NCI-H345 (cell line): Measurements from ENCODE around the gene HLA-DPB1.
A peak's percentile ranks its signal among the peaks of the same experiment; 100 is the strongest.

Experiments
- DNase-seq: peaks from one replicate; lab custom pipeline; 2025; lab: John Stamatoyannopoulos, UW

Gene HLA-DPB1

DNA sequence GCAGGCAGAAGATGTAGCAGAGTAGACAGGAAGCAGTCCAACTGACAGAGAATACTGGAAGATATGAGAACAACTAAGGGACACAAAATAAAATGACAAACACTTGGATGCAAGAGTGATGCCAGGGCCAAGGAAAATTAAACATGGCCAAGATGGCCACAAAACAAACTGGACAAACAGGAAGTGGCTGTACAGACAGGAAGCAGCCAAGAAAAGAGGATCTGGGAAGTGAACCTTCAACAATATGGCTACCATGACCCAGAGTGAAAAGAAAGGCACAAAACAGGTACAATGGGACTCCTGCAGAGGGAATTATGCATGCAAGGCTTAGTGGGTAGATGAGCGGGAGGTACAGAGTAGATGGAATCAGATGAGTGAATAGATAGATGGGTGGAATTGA, 29.1 kb downstream of the HLA-DPB1 start:
- no peak for DNase-seq

DNA sequence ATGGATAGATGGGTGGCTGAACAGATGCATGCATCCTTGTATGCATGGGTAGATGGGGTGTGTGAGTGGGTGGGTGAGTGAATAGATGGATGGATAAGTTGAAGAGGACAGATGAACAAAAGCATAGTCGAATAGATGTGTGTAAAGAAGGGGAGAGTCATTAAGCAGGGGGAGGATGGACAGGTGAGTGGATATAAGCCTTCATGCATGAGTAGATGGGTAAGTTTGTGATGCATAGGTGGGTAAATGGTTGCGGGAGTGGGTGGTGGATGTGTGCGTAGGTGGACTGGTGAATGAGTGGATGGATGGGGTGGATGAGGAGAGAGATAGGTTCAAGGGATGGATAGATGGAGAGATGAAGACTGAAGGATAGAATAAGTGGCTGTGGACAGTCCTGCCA, 29.6 kb downstream of the HLA-DPB1 start:
- no peak for DNase-seq

DNA sequence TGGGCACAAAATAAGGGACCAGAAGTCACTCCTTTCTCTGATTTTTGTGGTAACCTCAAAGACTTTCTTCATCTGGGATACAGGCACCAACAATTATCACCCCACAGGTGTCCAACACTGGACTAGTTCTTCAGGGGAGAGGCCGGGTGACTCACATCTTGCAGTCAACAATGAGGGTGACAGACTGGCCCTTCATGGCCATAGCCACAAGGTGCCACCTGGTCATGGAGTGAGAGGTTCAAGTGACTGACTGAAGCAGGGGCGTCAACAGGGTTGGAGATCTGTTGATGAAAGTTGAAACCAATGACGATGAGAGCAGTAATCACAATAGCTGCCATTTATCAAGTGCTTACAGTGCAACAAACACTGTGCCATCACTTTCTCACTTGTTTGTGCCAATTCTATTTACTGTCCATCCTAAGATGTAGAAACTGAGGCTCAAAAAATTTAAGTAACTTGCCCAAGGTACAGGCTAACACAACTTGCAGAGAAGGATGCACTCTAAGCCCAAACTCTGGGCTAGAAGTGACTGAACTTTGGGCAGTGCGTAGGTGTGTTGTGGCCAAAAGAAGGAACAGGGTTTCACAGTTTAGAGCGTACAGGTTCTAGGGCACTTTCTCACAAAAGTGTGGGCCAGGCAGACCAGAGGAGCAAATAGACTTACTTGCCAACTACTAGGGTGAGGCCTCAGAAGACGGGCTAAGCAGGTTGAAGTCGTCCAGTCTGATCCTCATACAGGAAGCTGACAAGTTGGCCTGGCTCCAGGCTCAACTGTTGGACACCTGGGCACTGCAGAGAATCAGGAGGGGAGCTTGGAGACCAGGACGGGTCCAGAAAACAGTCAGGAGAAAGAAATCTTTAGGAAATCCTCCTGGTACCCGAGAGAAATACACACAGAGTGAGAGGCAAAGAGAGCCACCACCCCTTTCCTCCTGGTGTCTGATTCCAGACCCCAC, 30.4 kb downstream of the HLA-DPB1 start:
- DNase-seq, result no peak

DNA sequence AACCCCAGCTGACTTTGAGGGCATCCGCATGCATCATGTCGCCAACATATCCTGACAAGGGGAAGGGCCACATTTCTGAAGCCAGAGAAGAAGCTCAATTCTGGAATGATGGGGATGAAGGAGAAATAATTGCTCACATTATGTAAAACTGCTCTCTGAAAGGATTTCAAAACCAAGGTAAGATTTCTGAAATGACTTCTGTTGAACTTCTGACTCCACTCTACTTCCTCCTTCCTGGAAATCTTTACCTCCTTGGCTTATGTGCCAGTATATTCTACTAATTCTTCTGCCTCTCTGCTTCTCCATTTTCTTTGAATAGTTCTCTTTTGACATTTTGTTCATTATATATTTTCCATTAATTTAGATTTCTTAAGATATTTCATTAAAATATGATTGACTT, 31.9 kb downstream of the HLA-DPB1 start:
- no peak for DNase-seq

DNA sequence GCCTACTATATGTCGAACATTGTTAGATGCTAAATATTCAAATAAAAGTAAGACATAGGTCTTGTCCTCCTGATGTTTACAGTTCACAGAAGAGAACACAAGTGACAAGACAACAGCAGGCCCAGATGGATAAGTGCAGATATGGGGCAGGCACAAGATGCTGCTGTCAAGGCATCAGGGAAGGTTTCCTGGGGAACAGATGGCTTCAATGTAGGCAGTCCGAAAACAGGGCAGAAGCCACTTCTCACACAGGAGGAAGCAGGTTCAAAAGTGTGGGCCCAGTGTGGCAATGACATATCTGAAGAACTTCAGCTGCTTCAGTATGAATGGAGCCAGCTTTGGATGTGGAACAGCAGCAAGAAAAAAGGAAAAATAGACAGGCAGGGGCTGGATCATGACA, 32.5 kb downstream of the HLA-DPB1 start:
- DNase-seq, result no peak

DNA sequence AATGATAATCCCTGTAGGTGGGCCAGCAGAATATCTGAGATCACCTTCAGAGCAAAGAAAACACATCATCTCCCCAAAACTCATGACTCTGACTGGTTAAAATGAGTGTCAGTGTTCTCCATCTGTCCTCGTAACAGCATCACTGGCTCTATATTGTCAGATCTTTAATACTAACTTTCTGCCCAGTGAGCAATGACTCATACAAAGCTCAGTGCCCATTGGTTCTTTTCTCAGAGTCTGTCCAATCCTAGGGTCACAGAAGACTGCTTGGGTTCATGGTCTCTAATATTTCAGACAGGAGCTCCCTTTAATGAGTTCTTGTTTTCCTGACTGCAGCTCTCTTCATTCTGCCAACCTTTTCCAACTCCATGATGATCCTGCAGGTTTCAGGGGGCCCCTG, 36.4 kb downstream of the HLA-DPB1 start:
- no peak for DNase-seq

DNA sequence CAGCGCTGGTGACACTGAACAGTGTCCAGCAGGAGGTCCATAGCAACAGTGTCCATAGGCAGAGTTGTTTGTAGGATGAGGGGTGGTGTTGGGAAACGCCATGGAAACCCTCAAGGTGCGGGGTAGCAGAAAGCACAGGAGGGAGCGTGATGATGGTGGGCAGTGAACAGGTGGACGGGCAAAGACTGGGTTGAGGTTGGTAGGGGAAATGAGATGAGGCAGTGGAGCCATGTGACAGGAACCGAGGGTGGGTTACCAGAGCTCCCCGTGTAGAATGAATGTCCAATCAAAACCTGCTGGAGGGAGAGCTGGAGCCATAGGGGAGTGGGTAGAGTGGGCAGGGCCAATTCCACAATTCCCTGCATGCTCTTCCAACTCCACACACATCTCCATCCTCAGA, 38.0 kb downstream of the HLA-DPB1 start:
- DNase-seq, result no peak

DNA sequence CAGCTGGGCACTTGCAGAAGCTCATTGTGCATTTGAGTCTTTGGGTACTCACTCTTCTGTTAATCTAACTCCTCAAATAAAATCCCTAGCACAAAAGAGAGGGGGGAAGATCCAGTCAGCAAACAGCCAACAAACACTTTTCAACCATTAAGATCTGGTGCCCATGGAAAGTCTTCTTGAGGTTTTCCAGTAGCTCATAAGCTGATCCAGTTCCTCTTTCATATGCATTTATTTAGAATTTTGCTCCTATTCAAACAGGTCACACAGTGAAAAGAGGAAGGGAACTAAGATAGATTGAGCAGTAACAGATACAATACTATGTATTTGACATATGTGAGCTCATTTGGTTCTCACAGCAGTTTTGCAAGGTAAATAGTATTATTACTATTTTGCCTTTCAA, 38.6 kb downstream of the HLA-DPB1 start:
- DNase-seq, result no peak

DNA sequence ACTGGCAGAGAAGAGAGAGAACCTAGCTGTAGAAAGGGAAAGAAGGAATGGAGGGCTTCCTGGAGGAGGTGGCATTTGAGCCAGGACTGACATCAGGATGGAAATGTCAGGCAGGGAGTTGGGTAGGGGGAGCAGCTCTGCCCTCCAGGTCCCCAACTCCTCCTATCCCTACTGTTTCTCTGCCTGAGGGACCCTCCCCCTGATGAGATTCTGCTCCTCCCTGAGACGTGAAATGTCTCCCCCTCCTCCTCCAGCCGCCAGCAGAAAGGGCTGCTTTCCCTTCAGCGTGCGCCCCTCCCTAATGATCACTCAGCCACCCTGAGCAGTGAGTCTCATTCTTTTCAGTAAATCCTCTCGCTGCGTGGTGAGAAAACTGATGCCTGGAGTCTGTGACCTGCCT, 40.6 kb downstream of the HLA-DPB1 start:
- no peak for DNase-seq

DNA sequence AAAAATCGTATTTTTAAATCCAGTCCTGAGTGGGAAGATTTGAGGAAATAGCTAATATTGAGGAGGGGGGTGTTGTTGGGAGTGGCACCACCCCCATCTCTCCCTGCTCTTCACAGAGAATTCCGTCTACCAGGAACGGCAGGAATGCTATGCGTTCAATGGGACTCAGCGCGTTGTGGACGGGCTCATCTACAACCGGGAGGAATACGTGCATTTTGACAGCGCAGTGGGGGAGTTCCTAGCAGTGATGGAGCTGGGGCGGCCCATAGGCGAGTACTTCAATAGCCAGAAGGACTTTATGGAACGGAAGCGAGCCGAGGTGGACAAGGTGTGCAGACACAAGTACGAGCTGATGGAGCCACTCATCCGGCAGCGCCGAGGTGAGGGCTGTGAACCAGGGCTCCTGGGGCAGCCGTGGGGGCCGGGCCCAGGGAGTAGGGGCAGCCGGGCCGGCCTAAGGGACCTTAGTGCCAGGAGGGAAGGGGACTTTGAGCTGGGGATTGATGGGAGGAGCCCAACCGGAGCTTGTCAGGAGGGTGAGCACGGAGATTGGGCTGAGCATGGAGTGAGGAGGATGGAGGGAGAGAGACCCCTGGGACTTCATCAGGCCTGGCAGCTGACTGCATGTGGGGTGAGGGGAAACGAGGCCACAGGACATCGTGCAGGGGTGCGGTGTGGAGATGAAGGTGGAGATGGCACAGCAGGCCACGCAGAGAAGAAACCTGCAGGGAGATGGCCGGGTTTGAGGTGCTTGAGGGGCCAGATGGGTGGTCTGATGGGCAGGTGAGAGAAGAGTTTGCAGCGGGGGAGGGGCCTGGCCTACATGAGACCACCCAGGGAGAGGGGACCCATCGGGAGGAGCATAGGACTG, 41.3 kb downstream of the HLA-DPB1 start:
- no peak for DNase-seq

DNA sequence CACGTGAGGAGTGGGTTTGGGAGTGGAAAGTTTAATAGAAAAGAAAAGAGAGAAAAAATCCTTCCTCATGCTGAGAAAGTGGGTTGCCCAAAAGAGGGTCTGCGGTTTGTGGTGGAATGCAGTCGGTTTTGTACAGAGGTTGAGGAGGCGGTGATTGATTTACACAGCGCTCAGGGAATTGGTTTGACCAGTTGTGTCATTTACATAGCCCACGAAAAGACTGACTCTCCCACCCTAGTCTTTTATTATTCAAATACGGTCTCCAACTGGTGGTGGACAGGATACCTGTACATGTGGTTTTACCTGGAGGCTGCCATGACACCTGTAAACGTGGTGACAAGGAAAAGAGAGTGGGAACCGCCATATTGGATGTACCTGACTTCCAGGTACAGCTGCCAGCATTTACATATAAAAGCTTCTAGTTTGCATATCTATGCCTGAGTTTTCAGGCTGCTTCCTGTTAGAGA, 42.1 kb downstream of the HLA-DPB1 start:
- no peak for DNase-seq

DNA sequence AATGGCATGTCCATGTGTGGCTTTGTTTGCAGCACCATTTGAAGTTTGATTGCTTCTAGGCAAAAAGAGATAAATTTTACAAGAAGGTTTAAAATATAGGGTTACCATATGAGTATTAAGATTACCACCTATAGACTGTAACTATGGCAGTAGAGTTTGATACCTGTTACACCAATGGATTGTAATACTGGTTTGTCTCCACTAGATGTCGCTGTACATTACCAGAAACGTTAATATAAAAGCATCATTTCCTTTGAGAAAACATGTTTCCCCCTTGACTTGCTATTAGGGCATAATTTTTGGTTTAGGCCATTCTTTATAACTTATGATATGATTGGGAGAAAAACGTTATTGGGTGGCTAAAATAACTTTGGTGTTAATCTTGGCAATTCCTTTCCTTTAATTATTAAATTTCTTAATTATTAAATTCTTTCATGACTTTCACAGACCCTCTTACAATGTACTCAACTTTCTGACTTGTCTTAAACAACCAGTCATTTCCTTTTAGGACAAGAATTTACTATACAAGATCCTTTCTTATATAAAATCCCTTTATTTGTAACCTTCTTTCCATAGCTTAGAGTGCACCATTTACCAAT, 42.8 kb downstream of the HLA-DPB1 start:
- DNase-seq, result peak; percentile 60

DNA sequence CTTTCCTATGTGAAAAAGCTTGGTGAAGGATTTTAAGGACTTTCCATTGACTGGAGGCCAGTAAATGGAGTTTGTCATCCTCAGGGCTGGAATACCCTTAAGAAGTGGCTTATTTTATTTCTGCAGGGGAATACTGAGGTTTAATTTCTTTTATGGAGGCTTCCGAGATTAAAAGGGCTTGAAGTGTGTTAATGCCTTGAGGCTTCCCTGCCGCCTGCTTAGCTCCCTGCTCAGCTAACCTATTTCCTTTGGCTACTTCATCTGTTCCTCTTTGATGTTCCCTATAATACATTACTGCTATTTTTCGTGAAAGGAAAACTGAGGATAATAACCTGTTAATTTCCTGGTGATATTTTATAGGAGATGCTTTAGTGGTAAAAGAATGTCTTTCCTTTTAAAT, 44.2 kb downstream of the HLA-DPB1 start:
- no peak for DNase-seq

DNA sequence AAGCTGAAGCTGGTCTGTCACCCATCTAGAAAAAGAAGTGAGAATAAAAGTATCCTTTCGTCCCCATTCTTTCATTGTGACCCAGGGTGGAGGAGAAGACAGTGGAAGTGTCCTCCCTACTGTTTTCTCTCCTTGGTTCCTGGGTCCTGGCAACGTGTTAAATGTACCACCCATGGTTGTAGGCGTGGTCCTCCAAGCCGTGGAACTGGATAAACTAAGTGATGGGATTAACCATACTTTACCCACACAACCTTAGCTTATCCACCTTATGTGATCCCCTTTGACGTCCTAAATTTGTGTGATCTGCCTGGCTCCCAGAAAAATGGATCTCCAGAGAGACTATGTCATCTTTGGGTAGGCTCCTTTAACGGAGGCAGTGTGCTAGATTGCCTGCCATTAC, 47.4 kb downstream of the HLA-DPB1 start:
- DNase-seq, result no peak

DNA sequence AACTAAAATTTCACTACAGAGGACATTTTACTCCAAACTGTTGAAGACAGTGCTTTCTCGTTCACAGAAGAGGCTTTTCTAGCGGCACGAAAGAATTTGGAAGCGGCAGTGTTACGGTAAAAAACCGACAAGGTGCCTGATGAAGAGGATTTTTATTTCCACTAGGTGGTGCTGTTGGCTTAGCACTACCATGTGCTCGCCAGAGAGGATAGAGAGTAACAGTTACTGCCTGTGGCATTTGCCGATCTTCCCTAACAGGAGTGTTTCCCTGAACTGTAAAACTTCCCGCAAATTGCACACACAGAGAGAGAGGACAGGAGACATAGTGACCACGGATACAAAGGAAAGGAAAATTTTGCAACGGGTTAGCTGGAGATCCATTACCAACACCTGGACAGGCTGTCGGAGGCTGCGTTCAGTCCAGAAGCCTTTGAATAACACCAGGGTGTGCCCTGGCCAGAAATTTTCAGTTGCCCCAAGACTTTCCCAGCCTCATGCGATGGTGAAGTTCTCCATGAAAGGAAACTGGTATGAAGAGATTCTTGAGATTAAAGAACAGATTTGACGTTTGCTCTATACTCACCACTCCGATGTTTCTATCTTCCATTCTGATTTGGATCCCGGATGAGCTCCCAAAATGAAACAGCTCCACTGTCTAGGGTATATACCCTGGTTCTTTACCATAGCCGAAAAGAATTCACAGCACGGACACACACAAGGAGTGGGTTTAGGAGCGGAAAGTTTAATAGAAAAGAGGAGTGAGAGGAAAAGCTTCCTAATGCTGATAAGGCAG, 48.1 kb downstream of the HLA-DPB1 start:
- DNase-seq, result no peak

DNA sequence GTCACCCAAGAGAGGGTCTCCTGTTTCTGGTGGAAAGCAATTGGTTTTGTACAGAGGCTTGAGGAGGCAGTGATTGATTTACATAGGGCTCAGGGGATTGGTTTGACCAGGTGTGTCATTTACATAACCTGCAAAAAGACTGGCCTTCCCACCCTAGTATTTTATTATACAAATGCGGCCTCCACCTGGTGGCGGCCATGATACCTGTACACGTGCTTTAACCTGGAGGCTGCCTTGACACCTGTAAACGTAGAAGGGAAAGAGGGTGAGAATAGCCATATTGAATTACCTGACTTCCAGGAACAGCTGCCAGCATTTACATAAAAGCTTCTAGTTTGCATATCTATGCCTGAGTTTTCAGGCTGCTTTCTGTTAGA, 48.7 kb downstream of the HLA-DPB1 start:
- no peak for DNase-seq

DNA sequence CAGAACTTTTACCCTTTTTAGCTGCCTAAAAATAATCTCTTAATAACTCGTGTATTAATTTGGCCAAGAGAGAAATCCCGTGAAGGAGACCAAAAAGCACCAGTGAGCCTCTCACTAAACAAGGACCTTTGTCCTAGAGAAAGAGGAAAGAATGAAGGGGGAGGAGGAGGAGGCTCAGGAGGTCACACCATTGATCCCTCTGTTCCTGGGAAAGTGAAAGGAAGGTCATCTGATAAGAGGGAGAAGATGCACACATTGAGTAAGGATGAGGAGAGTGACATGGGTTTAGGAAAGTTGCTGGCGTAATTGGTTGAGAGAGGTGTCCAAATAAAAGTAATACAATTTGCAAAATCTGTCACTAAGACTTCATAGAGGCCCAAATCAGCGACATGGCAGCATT, 49.2 kb downstream of the HLA-DPB1 start:
- no peak for DNase-seq

DNA sequence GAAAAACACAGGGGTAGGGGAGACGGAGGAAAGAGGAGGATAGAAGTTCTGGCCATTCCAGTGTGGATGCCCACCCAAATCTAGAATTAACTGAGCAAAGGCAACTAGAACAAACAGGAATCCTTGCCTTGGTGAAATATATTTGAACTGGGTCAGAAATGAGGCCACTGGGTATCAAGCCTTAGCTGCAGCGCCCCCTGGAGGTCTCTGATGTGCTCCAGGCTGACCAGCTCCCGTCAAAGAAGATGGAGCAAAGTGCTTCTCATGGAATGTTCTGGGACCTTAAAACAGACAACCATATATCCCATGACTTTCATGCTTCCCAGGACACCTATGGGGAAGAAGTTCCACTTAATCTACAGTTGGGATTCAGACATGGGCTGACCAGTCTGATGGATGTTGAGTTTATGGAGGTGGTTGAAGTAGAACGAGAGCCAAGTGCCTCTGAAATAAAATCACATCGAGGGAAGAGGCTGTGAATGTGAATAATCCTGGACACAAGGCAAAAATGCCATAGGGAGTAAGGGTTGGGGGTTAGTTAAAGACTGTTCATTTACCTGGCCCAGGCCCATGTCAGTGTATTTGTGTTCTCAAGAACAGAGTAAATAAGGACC, 50.4 kb downstream of the HLA-DPB1 start:
- DNase-seq, result no peak

DNA sequence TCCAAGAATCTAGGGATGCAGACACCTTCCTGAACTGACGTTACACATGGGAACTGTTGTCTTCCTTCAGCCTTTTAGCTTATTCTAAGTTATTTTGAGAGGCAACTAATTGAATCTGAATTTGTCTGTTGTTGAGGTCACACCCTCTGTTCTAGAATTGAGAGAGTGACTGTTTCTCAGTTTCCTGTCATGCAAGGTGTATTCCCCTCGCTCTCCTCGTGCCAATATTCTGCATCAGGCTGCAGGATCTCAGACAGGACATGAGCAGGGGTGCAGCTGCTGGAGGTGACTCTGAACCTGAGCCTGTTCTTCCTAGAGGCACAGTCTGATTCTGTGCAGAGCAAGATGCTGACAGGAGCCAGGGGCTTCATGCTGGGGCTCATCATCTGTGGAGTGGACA, 52.5 kb downstream of the HLA-DPB1 start:
- DNase-seq, result no peak

DNA sequence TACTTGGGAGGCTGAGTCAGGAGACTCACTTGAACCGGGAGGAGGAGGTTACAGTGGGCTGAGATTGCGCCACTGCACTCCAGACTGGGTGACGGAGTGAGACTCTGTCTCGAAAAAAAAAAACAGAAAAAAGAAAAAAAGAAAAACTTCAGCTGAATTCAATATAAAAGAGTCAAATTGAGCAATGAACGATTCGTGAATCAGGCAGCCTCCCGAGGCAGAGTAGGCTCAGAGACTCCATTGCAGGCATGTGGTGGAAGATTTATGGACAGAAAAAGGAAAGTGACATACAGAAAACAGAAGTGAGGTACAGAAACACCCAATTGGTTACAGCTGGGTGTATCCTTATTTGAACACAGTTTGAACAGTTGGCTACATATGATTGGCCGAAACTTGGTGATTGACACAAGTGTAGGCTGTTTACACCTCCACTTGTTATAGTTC, 56.3 kb downstream of the HLA-DPB1 start:
- DNase-seq, result no peak

DNA sequence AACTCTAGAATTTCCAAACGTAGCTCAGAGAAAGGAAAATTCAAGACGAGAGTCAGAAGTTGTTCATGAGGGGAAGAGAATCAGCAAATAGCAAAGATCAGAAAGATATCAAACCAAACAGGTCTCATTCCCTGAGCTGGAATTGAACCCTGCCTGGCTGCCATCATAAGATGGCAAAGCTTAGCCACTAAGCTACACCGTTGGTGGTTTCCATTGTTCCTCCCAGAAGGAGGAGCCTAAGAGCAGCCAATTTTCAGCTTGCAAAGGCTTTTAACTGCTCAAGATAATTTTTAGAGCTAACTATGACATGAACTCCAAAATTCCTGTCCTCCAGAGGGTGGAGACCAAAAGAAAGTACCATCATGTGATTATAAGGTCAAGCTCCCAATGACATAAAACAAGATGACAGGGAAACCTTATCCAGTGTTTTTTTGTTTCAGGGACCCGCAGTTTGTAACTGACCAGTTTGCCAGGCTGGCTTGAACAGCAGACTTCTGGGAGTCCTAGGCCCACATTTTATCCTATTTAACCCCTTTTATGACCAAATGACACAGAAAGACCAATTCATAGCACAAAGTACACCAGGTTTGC, 60.6 kb downstream of the HLA-DPB1 start:
- DNase-seq, result no peak
